ENCODE data around the gene C11orf86.

The C11orf86 gene

DNA sequence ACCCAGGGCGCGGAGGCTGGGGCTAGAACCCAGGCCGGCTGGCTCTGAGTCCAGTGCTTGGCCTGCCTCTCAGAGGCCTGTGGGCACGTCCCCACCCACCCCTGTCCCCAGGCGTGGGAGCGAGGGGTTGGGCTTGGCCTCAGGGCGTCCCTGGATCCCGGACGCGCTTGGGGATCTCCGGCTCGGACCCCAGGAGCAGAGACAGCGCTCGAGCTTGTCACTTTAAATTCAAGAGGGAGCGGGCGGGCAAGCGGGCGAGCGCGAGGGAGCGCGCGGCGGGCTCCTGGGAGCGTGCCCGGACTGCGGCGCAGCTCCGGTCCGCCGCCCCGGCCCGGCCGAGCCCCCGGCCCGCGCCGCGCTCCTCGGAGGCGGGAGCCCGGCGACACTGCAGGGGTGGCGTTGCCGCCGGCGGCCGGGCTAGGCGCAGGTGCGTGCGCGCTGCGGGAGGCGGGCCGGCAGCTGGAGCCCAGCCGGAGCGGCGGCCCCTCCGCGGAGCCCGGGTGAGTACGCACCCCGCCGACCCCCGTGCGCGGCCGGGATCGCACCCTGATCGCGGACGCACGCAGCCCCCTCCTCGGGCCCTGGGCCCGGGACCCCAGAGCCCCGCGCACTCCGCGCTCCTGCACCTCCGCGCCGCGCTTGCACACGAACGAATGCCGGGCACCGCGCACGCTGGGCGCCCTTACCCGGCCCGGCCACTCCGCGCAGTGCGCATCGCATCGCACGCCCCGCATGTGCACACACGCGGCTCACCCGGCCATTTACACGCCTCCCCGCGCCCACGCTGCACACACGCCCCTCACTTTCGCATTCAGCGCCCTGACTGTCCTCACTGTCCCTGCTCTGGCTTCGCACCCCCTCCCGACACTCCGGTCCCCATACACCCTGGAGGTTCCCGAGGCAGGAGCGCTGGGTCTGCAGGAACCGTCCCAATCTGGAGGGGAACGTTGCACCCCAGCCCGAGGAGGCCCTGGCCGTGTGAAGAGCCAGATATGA is 48.2 kb downstream of the C11orf86 start, which contains the start of gene SYT12:
Gene SYT12 (plus strand): TSS at position 174 of the 996 bp plus-strand sequence. CDS start 7,011 bp downstream, outside the sequence.
- TF ChIP-seq CTCF (IDR thresholded peaks at IDR 0.05; ENCODE audit: extremely low read depth, insufficient read depth, missing control alignments): no peak
- in situ Hi-C loops (cut with MboI; ENCODE audit: low pct_unique_long_range_greater_than_20kb, low sequenced_read_pairs, unreplicated experiment): no loop called here
- no peak for DNase-seq (ENCODE audit: low spot score)

DNA sequence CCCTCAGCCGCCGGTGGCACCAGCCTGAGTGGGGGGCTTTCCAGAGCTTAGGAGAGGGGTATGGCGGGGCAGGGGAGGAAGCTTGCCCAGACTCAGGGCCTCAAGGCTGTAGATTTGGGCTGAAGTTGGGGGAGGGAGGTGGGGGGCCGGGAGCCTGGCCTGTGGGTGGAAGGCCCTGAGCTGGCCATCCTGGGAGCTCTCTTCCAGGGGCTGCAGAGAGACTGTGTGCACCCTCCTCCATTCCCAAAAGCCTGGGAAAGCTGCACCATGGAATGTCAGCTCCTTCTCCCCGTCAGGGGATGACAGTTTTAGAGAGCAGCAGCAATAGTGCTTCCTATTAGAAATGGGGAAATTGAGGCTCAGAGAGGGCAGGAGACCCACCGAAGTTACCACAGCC is 48.9 kb downstream of the C11orf86 start:
- DNase-seq (ENCODE audit: low spot score): no peak
- in situ Hi-C loops (cut with MboI; ENCODE audit: low pct_unique_long_range_greater_than_20kb, low sequenced_read_pairs, unreplicated experiment): no loop called here
- TF ChIP-seq CTCF (IDR thresholded peaks at IDR 0.05; ENCODE audit: extremely low read depth, insufficient read depth, missing control alignments): no peak

- in situ Hi-C loops (cut with MboI; ENCODE audit: low pct_unique_long_range_greater_than_20kb, low sequenced_read_pairs, unreplicated experiment): no loop called here
- no peak for TF ChIP-seq CTCF (IDR thresholded peaks at IDR 0.05; ENCODE audit: extremely low read depth, insufficient read depth, missing control alignments)
- no peak for DNase-seq (ENCODE audit: low spot score)
These were observed 49.3 kb downstream of the C11orf86 start for GRCh38 chr11:67024410-67024809.

- DNase-seq (ENCODE audit: low spot score): no peak
- in situ Hi-C loops (cut with MboI; ENCODE audit: low pct_unique_long_range_greater_than_20kb, low sequenced_read_pairs, unreplicated experiment): no loop called here
- no peak for TF ChIP-seq CTCF (IDR thresholded peaks at IDR 0.05; ENCODE audit: extremely low read depth, insufficient read depth, missing control alignments)
These were observed 49.9 kb downstream of the C11orf86 start for GRCh38 chr11:67024966-67025365.

- no peak for TF ChIP-seq CTCF (IDR thresholded peaks at IDR 0.05; ENCODE audit: extremely low read depth, insufficient read depth, missing control alignments)
- DNase-seq (ENCODE audit: low spot score): no peak
- in situ Hi-C loops (cut with MboI; ENCODE audit: low pct_unique_long_range_greater_than_20kb, low sequenced_read_pairs, unreplicated experiment): no loop called here
These were observed 50.6 kb downstream of the C11orf86 start for GRCh38 chr11:67025750-67026149.

Measured in GM13977 (cell line).